Vagina (tissue), 2 donors: ENCODE data around the gene LMAN2L. TPM values are rescaled to one million over a fixed set of nuclear protein-coding genes. Genes with fewer than 3 reads are reported as not detected.
A peak's percentile ranks its signal among the peaks of the same experiment; 100 is the strongest.

ENCODE experiments used
- DNase-seq, 2 donors: peaks; one replicate each; pipeline ENCODE4 v3.0.0-alpha.2; 2017; ENCODE audit errors: extremely low spot score in 2 of 2
- H3K27ac ChIP-seq: fragments of 200-600 bp; sonication (generic); one replicate; pipeline ENCODE4 v1.5.1; 2019
- H3K27me3 ChIP-seq: fragments of 200-600 bp; sonication (generic); one replicate; pipeline ENCODE4 v1.5.1; 2019
- H3K36me3 ChIP-seq, 2 donors: fragments of 200-600 bp; sonication (generic); one replicate each; pipeline ENCODE4 v1.5.1; 2017 to 2019
- H3K4me1 ChIP-seq: fragments of 200-600 bp; sonication (generic); one replicate; pipeline ENCODE4 v1.5.1; 2019
- H3K4me3 ChIP-seq, 2 donors: fragments of 200-600 bp; sonication (generic); 1 replicate in 1 of 2; 2 replicates in 1 of 2; pipeline ENCODE4 v1.5.1; 2016 to 2019
- H3K9me3 ChIP-seq: fragments of 200-600 bp; sonication (generic); one replicate; pipeline ENCODE4 v1.5.1; 2019
- CTCF ChIP-seq, 3 experiments: fragments of 450-650 bp in 2 of 3; fragments of 200-600 bp in 1 of 3; sonication (generic) in 1 of 3; IDR thresholded peaks; one replicate each; pipeline ENCODE4 v1.5.1; 2017 to 2019; ENCODE audit warnings: antibody characterized with exemption in 3 of 3, mild to moderate bottlenecking in 2 of 3, moderate library complexity in 2 of 3
- POLR2A ChIP-seq, 2 donors: fragments of 450-650 bp; IDR thresholded peaks; one replicate each; pipeline ENCODE4 v1.6.1; 2017; ENCODE audit warnings: antibody characterized with exemption in 2 of 2, mild to moderate bottlenecking in 2 of 2, moderate library complexity in 2 of 2
- POLR2AphosphoS5 ChIP-seq, 2 donors: sonication (generic); formaldehyde crosslinking; IDR thresholded peaks; one replicate each; pipeline ENCODE4 v1.9.0; 2017; ENCODE audit warnings: antibody characterized with exemption in 2 of 2, mild to moderate bottlenecking in 2 of 2, low read depth in 1 of 2; ENCODE audit not compliant: insufficient read depth in 1 of 2
- intact Hi-C: fragments of 100-400 bp; cut with DNase I; formaldehyde crosslinking; loops from one replicate; pipeline ENCODE4 v1.15.1; 2023
- total RNA-seq: library from RNA; depleted of rRNA; stranded (reverse); fragments of >200 nt; gene quantifications from one replicate; pipeline ENCODE4 v1.2.3, GENCODE V29; 2016

LMAN2L gene
- total RNA-seq, 1 donor from 2014 or later = 13.0 TPM

DNA sequence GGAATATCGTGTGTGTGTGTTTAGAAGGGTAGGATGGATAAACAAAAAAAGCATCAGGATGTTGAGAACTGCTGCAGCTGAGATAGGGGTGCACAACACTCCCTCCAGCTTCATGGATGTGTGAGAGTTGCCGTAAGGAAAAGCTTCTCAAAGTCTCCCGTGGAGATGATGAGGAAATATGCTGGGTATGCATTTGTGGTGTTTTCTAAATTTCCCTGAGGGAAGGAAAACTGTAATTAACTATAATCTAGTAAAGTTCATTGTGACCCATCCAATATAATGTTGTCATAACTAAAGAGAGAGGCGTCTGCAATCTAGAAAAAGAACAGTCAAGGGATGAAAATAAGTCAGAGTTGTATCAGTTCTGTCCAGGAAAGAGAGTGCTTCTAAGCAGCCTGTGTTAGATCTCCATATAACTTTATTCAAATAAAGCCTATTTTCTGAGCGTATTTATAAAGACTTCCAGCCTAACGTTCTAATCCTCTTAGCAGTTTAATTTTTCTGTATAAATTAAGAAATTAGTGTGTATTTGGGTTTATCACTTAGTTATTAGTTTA, 7.3 kb upstream of the LMAN2L start:
- intact Hi-C loops = no loop called here
- no peaks in the 10 kb centered on the region for H3K36me3 ChIP-seq
- peaks cover 8% of the 10 kb centered on the region for H3K4me1 ChIP-seq
- H3K9me3 ChIP-seq = no peaks in the 10 kb centered on the region
- no peak for TF ChIP-seq POLR2AphosphoS5 (IDR thresholded peaks at IDR 0.05; ENCODE audit: insufficient read depth in 1 of 2, low read depth in 1 of 2)
- no peak for TF ChIP-seq POLR2A (IDR thresholded peaks at IDR 0.05)
- no peaks in the 10 kb centered on the region for H3K27me3 ChIP-seq
- H3K4me3 ChIP-seq = no peak overlapping the region
- H3K27ac ChIP-seq = no peak overlapping the region
- no peak for DNase-seq

DNA sequence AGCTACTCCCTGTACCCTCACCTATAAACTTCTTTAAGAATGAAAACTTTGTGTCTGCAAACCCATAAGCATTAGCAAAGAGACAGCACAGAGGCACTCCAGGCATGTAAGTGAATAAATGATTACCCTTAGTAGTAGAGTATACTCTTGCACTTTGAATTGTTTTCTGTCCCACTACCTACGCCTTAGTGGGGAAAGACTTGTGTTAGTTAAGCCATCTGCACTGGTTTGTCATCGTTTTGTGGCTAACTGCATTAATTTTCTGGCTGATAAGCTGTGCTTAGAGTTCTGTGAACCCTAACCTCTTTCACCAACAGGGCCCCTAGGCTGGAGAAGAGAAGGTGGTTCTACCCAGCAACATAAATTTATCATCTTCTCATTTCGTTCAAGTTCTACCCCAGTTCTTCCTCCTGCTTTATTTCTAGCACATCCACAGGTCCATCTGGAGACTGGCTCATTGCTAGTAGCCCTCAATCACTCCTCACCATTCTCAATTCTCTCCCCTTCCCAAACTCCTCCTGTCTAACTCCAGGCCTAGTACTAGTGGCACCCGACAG, 710 bp downstream of the LMAN2L start:
- DNase-seq = no peak
- TF ChIP-seq POLR2AphosphoS5 (IDR thresholded peaks at IDR 0.05; ENCODE audit: insufficient read depth in 1 of 2, low read depth in 1 of 2) (no peak), POLR2A (IDR thresholded peaks at IDR 0.05) (no peak), CTCF (IDR thresholded peaks at IDR 0.05) (no peak)
- H3K9me3 ChIP-seq = no peaks in the 10 kb centered on the region
- peak overlapping the region; percentile 90 to 93 for H3K4me3 ChIP-seq
- peaks cover 19% of the 10 kb centered on the region for H3K4me1 ChIP-seq
- no peaks in the 10 kb centered on the region for H3K27me3 ChIP-seq
- intact Hi-C loops = loop anchor here (10.0 kb wide), 1 partner anchor 104 kb away; the partner anchor contains the start of gene KANSL3
- peaks cover 0 to 4% of the 10 kb centered on the region in 2 donors for H3K36me3 ChIP-seq
- H3K27ac ChIP-seq = peak overlapping the region; percentile 82

GRCh38 chr2:96737831-96738230, 2.0 kb downstream of the LMAN2L start:
- Histone ChIP-seq H3K36me3 (peaks cover 0 to 17% of the 10 kb centered on the region in 2 donors), H3K4me1 (peaks cover 19% of the 10 kb centered on the region), H3K9me3 (no peaks in the 10 kb centered on the region), H3K27ac (no peak overlapping the region), H3K4me3 (no peak overlapping the region), H3K27me3 (no peaks in the 10 kb centered on the region)
- no peak for DNase-seq
- TF ChIP-seq POLR2AphosphoS5 (IDR thresholded peaks at IDR 0.05; ENCODE audit: insufficient read depth in 1 of 2, low read depth in 1 of 2) = no peak
- no peak for TF ChIP-seq POLR2A (IDR thresholded peaks at IDR 0.05)
- no peak for TF ChIP-seq CTCF (IDR thresholded peaks at IDR 0.05)
- intact Hi-C loops = loop anchor here (10.0 kb wide), 1 partner anchor 103 kb away; the partner anchor contains the start of gene KANSL3

GRCh38 chr2:96737251-96737650, 2.6 kb downstream of the LMAN2L start:
- peaks cover 19% of the 10 kb centered on the region for H3K4me1 ChIP-seq
- intact Hi-C loops = loop anchor here (10.0 kb wide), 1 partner anchor 102 kb away; the partner anchor contains the start of gene KANSL3
- peaks cover 0 to 22% of the 10 kb centered on the region in 2 donors for H3K36me3 ChIP-seq
- no peaks in the 10 kb centered on the region for H3K27me3 ChIP-seq
- H3K27ac ChIP-seq = no peak overlapping the region
- no peak for DNase-seq
- no peaks in the 10 kb centered on the region for H3K9me3 ChIP-seq
- TF ChIP-seq POLR2AphosphoS5 (IDR thresholded peaks at IDR 0.05; ENCODE audit: insufficient read depth in 1 of 2, low read depth in 1 of 2) (no peak), CTCF (IDR thresholded peaks at IDR 0.05) (no peak), POLR2A (IDR thresholded peaks at IDR 0.05) (no peak)
- no peak overlapping the region for H3K4me3 ChIP-seq

- intact Hi-C loops = loop anchor here (10.0 kb wide), 1 partner anchor 100 kb away; the partner anchor contains the start of gene KANSL3
- Histone ChIP-seq H3K9me3 (no peaks in the 10 kb centered on the region), H3K27ac (no peak overlapping the region), H3K36me3 (peaks cover 0 to 44% of the 10 kb centered on the region in 2 donors), H3K4me3 (no peak overlapping the region), H3K27me3 (no peaks in the 10 kb centered on the region), H3K4me1 (peaks cover 19% of the 10 kb centered on the region)
- no peak for TF ChIP-seq POLR2AphosphoS5 (IDR thresholded peaks at IDR 0.05; ENCODE audit: insufficient read depth in 1 of 2, low read depth in 1 of 2)
- no peak for TF ChIP-seq CTCF (IDR thresholded peaks at IDR 0.05)
- TF ChIP-seq POLR2A (IDR thresholded peaks at IDR 0.05) = no peak
- DNase-seq = no peak
Measured at GRCh38 chr2:96734880-96735583, 4.8 kb downstream of the LMAN2L start.
